ENCODE results near the gene NGFR.

The NGFR gene

DNA sequence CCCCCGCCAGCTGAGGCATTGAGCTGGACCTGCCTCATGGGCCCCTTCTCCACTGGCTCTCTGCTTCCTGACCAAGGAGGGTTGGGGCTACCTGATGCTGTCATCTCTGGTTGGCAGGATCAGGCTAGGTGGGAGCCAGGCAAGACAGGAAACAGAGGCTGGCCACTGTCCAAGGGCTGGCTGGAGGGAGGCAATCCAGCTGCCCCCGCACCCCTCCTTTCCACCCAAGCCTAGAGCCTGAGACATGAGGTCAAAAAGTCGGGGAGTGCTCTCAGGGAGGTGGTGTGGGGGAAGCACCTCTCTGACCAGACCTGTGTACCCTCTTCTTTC, 14.5 kb downstream of the NGFR start:
- Histone ChIP-seq H3K27me3 (ENCODE audit: insufficient read depth, low read depth) (peaks cover 90% of the 10 kb centered on the region), H4K20me1 (ENCODE audit: insufficient read depth) (no peaks in the 10 kb centered on the region), H3K79me2 (ENCODE audit: insufficient read depth, low read depth) (no peaks in the 10 kb centered on the region), H3K4me3 (IDR thresholded peaks at IDR 0.05; ENCODE audit: insufficient read depth, low read depth, low read length) (no peak overlapping the region), H2AFZ (ENCODE audit: low read depth) (no peak overlapping the region), H3K36me3 (ENCODE audit: insufficient read depth) (no peaks in the 10 kb centered on the region), H3K4me1 (ENCODE audit: low read depth, poor library complexity, severe bottlenecking) (no peaks in the 10 kb centered on the region), H3K9ac (no peak overlapping the region), H3K27ac (no peak overlapping the region), H3K4me2 (no peak overlapping the region)
- TF ChIP-seq, protein P1, sequence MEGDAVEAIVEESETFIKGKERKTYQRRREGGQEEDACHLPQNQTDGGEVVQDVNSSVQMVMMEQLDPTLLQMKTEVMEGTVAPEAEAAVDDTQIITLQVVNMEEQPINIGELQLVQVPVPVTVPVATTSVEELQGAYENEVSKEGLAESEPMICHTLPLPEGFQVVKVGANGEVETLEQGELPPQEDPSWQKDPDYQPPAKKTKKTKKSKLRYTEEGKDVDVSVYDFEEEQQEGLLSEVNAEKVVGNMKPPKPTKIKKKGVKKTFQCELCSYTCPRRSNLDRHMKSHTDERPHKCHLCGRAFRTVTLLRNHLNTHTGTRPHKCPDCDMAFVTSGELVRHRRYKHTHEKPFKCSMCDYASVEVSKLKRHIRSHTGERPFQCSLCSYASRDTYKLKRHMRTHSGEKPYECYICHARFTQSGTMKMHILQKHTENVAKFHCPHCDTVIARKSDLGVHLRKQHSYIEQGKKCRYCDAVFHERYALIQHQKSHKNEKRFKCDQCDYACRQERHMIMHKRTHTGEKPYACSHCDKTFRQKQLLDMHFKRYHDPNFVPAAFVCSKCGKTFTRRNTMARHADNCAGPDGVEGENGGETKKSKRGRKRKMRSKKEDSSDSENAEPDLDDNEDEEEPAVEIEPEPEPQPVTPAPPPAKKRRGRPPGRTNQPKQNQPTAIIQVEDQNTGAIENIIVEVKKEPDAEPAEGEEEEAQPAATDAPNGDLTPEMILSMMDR (conservative IDR thresholded peaks at IDR 0.05; ENCODE audit: low read depth, low read length), result no peak

DNA sequence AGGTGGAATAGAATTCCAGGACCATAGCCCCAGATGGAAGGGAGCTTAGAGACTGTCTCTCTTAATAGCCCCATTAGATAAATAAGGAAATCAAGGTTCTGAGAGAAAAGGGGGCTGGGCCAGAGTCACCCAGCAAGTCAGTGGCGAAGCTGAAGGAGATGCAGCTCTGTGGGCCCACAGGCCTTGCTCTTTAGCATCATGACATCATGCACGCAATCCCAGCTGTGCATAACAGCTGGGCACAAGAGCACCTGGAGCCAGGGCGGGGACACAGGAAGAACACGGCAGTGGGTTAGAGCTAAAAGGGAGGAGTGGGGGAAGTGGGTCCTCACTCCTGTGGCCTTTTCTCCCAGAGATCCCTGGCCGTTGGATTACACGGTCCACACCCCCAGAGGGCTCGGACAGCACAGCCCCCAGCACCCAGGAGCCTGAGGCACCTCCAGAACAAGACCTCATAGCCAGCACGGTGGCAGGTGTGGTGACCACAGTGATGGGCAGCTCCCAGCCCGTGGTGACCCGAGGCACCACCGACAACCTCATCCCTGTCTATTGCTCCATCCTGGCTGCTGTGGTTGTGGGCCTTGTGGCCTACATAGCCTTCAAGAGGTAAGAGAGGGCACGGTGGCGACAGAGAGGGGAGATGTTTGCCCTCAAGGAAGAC, 15.1 kb downstream of the NGFR start:
- no peaks in the 10 kb centered on the region for H4K20me1 ChIP-seq (ENCODE audit: insufficient read depth)
- TF ChIP-seq, protein P1 (conservative IDR thresholded peaks at IDR 0.05; ENCODE audit: low read depth, low read length), result no peak
- no peak overlapping the region for H3K4me2 ChIP-seq
- H3K9ac ChIP-seq, result no peak overlapping the region
- H3K79me2 ChIP-seq (ENCODE audit: insufficient read depth, low read depth), result no peaks in the 10 kb centered on the region
- peaks cover 83% of the 10 kb centered on the region for H3K27me3 ChIP-seq (ENCODE audit: insufficient read depth, low read depth)
- H3K36me3 ChIP-seq (ENCODE audit: insufficient read depth), result no peaks in the 10 kb centered on the region
- no peak overlapping the region for H2AFZ ChIP-seq (ENCODE audit: low read depth)
- H3K4me1 ChIP-seq (ENCODE audit: low read depth, poor library complexity, severe bottlenecking), result peaks cover 3% of the 10 kb centered on the region
- H3K27ac ChIP-seq, result no peak overlapping the region
- no peak overlapping the region for H3K4me3 ChIP-seq (IDR thresholded peaks at IDR 0.05; ENCODE audit: insufficient read depth, low read depth, low read length)

DNA sequence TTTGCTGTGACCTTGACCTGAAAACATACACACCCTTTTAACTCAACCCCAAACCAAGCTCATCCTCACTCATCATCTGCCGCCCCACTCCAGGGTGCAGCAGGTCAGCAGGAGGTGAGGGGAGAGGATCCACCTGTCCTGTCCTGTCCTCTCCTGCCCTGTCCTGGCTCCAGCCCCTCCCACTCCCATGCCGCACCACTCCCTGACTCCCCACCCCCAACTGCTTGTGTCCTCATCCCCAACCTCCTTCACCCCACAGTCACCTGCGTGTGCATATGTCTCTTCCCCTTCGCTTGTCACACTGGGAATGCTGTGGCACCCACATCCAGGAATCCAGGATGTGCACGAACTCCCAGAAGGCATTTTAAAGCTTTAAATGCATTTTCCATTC, 15.6 kb downstream of the NGFR start:
- Histone ChIP-seq H3K4me1 (ENCODE audit: low read depth, poor library complexity, severe bottlenecking) (peaks cover 8% of the 10 kb centered on the region), H2AFZ (ENCODE audit: low read depth) (no peak overlapping the region), H3K4me3 (IDR thresholded peaks at IDR 0.05; ENCODE audit: insufficient read depth, low read depth, low read length) (no peak overlapping the region), H3K4me2 (no peak overlapping the region), H3K27me3 (ENCODE audit: insufficient read depth, low read depth) (peaks cover 80% of the 10 kb centered on the region), H3K9ac (no peak overlapping the region), H3K79me2 (ENCODE audit: insufficient read depth, low read depth) (no peaks in the 10 kb centered on the region), H3K27ac (no peak overlapping the region), H4K20me1 (ENCODE audit: insufficient read depth) (no peaks in the 10 kb centered on the region), H3K36me3 (ENCODE audit: insufficient read depth) (no peaks in the 10 kb centered on the region)
- TF ChIP-seq, protein P1 (conservative IDR thresholded peaks at IDR 0.05; ENCODE audit: low read depth, low read length), result no peak

DNA sequence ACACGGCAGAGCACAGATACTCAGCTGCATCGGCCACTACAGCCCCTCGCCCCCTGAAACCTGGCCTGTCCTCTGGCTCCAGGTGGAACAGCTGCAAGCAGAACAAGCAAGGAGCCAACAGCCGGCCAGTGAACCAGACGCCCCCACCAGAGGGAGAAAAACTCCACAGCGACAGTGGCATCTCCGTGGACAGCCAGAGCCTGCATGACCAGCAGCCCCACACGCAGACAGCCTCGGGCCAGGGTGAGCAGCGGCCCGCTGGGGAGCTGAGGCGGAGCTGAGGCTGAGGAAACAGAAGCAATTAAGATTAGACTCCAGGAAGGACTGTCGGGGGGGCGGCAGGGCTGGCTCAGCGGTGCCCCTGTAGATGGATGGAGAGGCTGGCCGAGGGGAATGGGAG, 16.7 kb downstream of the NGFR start:
- H3K4me2 ChIP-seq, result no peak overlapping the region
- TF ChIP-seq, protein P1 (conservative IDR thresholded peaks at IDR 0.05; ENCODE audit: low read depth, low read length), result no peak
- no peak overlapping the region for H3K27ac ChIP-seq

More for the DNA sequence above, 16.7 kb downstream of the NGFR start:
- Histone ChIP-seq H3K9ac (no peak overlapping the region), H3K79me2 (ENCODE audit: insufficient read depth, low read depth) (no peaks in the 10 kb centered on the region), H3K4me3 (IDR thresholded peaks at IDR 0.05; ENCODE audit: insufficient read depth, low read depth, low read length) (no peak overlapping the region), H3K4me1 (ENCODE audit: low read depth, poor library complexity, severe bottlenecking) (peaks cover 19% of the 10 kb centered on the region), H4K20me1 (ENCODE audit: insufficient read depth) (no peaks in the 10 kb centered on the region), H3K27me3 (ENCODE audit: insufficient read depth, low read depth) (peaks cover 74% of the 10 kb centered on the region), H3K36me3 (ENCODE audit: insufficient read depth) (no peaks in the 10 kb centered on the region), H2AFZ (ENCODE audit: low read depth) (no peak overlapping the region)

All from KMS-11 (cell line).